HG03460 (cell line): ENCODE results near the gene ABCB11.
"Not testable (repeated sequence)": the region's sequence is repeated elsewhere in the genome, so short reads cannot be mapped to it uniquely, and the experiment has no call there.

Experiments
- ATAC-seq: cut with Tn5 transposase; IDR thresholded peaks from one replicate; pipeline ENCODE4 v1.9.1; 2021; ENCODE audit not compliant: unreplicated experiment

ABCB11 gene

DNA sequence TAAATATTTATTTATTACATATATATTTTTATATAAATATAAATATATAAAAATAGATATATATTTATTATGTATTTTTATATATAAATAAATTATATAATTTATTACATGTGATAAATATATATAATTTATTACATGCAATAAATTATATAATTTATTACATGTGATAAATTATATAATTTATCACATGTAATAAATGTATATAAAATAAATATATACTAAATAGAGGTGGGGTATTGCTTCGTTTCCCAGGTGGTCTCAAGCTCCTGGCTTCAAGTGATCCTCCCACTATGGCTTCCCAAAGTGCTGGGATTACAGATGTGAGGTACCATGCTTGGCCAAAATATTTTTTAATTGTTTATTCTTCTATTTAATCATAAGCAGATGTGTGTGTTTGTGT lies 133.7 kb downstream of the ABCB11 start:
- no peak for ATAC-seq

DNA sequence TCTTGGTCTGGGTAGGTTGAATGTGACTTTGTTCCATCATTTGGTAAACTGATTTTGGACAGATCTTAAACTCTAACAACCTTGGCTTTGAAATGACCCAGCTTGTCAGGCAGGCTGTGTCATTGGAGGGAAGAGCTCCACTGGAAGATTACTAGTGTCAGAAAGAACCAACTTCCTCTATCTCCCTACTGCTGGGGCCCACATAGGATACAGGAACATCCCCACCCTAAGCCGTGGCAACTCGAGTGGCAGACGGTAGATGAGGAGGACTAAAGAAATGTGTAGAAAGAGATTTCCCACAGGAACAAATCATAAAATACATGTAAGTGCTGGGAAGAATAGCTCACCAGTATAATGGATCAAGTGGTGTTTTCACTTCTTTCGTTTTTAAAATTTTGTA lies 134.3 kb downstream of the ABCB11 start:
- no peak for ATAC-seq

DNA sequence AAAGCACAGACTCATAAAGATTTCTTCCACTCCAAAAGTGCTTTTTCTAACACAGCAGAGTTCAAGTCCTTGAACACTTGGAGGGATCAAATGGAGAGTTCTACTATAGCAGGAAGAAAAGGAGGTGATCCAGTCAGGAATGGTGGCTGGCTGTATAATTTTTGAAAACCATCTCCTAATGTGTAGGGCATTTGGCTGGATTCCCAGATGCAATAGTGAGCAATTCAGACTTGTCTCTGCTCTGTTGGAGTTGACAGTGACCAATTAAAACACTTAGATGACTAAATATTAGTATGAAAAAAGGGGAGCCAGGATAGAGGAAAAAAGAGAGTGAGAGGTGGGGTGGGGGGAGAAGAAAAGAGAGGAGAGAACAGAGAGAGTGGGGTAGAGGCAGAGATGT lies 135.4 kb downstream of the ABCB11 start:
- no peak for ATAC-seq

DNA sequence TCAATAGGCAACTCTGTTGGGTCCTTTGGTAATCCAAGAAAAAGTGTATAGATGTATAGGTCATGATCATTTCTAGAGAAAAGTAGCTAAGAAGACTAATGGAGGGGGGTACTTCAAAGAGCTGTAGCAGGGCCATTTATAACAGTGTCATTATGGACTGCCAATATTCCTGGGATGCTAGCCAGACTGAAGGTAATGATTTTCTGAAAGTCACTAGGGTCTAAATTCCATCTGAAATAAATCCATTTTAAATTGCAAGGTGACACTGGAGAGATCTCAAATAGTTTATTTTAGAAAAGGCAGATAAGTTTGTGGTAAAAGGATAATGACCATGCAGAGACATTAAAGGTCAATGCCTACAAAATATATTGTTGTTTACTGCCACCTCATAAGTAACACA lies 136.4 kb downstream of the ABCB11 start:
- no peak for ATAC-seq

DNA sequence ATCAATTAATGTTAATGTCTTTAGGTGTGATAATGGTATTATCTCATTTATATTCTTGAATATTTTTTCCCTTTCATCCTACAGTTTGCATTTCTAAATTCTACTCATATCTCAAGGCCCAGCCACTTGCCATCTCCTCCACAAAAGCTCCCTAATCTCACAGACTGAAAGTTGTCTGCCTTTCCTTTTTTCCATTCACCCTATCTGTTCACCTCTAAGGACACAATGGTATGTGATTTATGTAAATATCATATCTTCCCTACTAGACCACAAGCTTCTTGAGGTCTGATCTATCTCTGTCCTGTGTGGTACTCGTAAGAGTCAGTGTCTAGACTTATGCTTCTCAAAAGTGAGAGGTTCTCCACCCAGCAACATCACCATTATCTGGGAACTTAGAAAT lies 137.0 kb downstream of the ABCB11 start:
- no peak for ATAC-seq

DNA sequence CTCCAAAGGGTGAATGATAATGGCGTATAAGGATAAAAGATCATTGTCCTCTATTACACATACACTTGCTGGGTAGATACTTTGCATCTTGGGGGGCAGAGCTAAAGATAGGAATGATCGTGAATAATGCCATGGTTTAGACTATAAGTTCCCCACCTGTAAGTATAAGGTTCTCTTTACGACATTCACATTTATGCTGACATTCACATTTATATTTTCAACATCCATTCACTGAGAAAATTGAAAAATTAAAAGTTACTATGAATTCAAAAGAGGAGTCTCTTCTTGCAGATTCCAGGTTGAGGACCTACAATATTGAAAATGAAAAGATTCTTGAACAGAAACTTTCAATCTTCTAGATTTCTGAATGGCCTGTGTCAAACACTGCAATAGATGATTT lies 138.8 kb downstream of the ABCB11 start:
- no peak for ATAC-seq

DNA sequence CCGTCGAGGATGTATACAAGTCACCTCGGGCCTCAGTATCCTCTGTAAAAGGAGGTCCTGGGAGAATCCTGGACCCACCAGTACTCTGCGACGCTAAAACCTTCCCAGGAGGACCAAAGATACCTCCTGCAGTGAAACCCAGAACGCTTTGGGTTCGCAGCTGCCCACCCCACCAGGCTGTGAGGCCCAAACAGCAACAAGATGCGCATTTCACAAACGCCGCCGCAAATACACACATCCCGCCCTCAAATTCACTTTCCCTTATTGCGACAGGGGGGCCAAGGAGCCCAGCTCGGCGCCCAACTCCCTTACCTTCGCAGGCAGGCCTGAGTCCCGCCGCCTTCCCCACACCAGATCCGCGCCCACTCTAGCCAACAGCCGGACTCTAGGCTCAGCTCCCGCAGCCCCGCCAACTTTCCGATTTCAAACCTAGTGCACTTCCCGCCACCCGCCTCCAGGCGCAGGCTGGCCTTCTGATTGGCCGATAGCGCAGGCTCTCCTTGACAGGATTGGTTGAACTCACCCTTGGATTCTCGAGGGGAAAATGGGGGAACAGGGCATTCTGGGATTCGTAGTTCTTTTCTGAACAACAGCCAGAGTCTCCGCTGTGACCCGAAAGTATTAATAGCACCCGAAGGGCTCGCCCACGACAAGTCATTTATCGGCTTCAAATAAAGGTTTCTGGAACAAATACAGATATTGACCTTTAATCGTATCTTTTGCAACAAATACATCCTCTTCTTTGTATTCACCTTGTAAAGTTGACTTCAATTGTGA lies 140.9 kb downstream of the ABCB11 start, which contains the start of gene SPC25:
Gene SPC25, minus strand, starts transcription at position 425 of the 777 bp plus-strand sequence. CDS start 911 bp downstream, outside the sequence.
- peak; percentile 100 for ATAC-seq

DNA sequence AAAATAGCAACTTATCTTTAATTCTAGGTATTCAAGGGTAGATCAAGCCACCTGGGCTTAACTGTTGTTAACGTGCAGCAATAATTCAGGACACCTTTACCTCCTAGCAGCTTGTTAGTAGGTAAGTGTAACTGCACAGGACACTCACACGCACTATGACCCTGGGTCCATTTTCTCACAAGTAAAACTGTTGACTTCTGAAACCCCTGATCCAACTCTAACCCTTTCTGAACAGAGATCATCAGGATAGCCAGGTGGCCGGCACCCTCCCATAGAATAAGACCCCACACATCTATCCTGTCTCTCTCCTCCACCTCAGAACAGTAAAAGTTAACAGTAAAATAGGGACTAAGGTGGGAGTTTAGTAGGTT lies 141.5 kb downstream of the ABCB11 start:
- ATAC-seq = no peak

DNA sequence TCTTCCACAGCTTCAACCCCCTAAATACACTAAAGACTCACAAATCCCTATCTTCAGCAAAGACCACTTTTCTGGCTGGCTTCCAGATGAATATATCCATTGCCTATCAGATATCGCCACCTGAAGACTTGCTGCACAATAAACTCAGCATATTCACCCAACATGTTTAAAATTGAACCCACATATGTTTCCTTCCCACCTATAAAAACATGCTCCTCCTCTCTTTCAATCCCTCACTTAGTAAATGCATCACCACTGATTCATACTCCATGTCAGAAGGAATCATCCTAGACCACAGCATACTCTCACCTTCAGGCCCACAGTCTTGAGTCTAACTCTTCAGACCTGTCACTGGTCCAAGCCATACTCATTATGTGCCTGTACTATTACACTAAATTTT lies 146.1 kb downstream of the ABCB11 start:
- ATAC-seq = no peak

DNA sequence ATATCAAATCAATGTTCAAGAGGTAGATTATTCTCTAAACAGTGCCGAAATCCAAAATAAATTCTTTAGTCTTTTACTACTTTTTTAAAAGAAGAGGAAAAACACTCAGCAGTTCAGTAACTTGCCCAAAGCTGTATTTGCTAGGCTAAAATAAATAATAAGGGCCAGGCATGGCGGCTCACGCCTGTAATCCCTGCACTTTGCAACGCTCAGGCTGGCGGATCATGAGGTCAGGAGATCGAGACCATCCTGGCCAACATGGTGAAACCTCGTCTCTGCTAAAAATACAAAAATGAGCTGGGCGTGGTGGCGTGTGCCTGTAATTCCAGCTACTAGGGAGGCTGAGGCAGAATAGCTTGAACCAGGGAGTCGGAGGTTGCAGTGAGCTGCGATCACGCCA lies 149.0 kb downstream of the ABCB11 start:
- not testable (repeated sequence) for ATAC-seq

DNA sequence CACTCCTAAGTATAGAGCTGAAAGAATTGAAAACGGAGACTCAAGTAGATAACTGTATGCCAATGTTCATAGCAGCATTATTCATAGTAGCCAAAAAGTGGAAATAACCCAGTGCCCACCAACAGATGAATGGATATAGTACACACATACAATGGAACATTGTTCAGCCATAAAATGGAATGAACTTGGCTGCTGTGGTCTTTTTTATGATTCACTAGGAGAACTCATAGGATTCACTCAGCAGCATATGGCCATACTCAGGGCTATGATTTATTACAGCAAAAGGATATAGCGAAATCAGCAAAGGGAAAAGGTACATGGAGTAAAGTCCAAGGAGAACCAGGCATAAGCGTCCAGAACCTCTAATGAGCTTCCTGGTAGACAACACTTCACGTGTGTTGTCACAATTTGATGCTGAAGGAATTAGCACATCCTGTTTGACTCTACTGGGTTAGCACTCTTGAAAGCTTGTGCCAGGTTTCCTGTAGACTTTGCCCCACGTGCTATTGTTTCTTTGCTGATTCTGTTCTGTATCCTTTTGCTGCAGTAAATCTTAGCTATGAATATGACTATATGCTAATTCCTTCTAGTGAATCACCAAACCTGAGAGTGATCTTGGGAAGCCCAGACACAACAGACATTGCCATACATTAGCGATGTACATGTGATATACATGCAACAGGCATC lies 156.6 kb downstream of the ABCB11 start:
- ATAC-seq = no peak

DNA sequence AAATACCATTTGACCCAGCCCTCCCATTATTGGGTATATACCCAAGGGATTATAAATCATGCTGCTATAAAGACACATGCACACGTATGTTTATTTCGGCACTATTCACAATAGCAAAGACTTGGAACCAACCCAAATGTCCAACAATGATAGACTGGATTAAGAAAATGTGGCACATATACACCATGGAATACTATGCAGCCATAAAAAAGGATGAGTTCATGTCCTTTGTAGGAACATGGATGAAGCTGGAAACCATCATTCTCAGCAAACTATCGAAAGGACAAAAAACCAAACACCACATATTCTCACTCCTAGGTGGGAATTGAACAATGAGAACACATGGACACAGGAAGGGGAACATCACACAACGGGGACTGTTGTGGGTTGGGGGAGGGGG lies 160.3 kb downstream of the ABCB11 start:
- not testable (repeated sequence) for ATAC-seq
